Loucy (cell line): ENCODE data around the gene MCAT.

Source experiments
- CTCF ChIP-seq: fragments of 200-600 bp; sonication (generic); conservative IDR thresholded peaks from 2 replicates; pipeline ENCODE4 v1.5.1; 2014; ENCODE audit warnings: mild to moderate bottlenecking, antibody characterized with exemption, low read length
- EZH2phosphoT487 ChIP-seq: fragments of 200-600 bp; IDR thresholded peaks from 2 replicates; pipeline ENCODE4 v1.6.1; 2018; ENCODE audit warnings: antibody characterized with exemption, mild to moderate bottlenecking, moderate library complexity, borderline replicate concordance

DNA sequence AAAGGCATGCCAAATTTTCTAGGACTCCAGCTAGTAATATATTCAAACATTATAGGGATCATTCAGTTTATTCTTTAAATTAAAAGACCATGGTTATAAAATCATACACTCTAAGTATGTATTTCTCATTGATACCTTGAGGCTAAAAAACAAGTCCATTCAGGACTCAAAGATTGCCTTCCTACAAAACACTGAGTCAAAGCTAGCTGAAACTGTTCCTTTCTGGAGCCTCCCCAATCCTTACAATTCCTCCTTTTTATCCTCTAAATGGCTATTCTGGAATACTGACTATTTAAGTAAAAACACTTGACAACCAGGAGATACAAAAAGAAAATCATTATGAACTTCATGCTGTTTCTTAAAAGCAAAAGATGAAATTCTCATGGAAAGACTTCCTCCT is 48.6 kb upstream of the MCAT start:
- no peak for TF ChIP-seq CTCF
- no peak for TF ChIP-seq EZH2phosphoT487
